HCT116 (cell line): ENCODE measurements around the gene PDE9A.

Experiments used
- CTCF ChIP-seq, 3 experiments: fragments of 200-600 bp in 1 of 3; sonication (generic) in 1 of 3; IDR thresholded peaks in 2 of 3; conservative IDR thresholded peaks in 1 of 3; 2 replicates each; pipeline ENCODE4 v1.5.1; 2012 to 2017; ENCODE audit warnings: low read depth in 2 of 3, low read length in 2 of 3, antibody characterized with exemption in 1 of 3, borderline replicate concordance in 1 of 3, control low read depth in 1 of 3, mild to moderate bottlenecking in 1 of 3, mixed read lengths in 1 of 3, mixed run types in 1 of 3, moderate library complexity in 1 of 3; ENCODE audit not compliant: insufficient read depth in 1 of 3
- POLR2A ChIP-seq: IDR thresholded peaks from 2 replicates; pipeline ENCODE4 v1.7.0; 2011; ENCODE audit warnings: borderline replicate concordance; ENCODE audit not compliant: insufficient read depth, insufficient read length; ENCODE audit errors: extremely low read depth
- POLR2AphosphoS5 ChIP-seq: IDR thresholded peaks from 2 replicates; pipeline ENCODE4 v1.6.1; 2011; ENCODE audit warnings: mild to moderate bottlenecking, low read depth, low read length, moderate library complexity
- SIN3A ChIP-seq: IDR thresholded peaks from 2 replicates; pipeline ENCODE4 v1.6.1; 2012; ENCODE audit warnings: low read depth
- SP1 ChIP-seq: IDR thresholded peaks from 2 replicates; pipeline ENCODE4 v1.6.1; 2012; ENCODE audit warnings: low read depth
- ZNF274 ChIP-seq: fragments of 200-500 bp; sonication (Bioruptor generic); IDR thresholded peaks from 2 replicates; pipeline ENCODE4 v1.6.1; 2014; ENCODE audit warnings: mild to moderate bottlenecking, low read depth, low read length, inconsistent platforms

GRCh38 chr21:42624936-42625335 lies 28.5 kb upstream of the PDE9A start:
- no peak for TF ChIP-seq CTCF (IDR thresholded peaks at IDR 0.05 in 2 of 3, conservative IDR thresholded peaks at IDR 0.05 in 1 of 3; ENCODE audit: borderline replicate concordance in 1 of 3, insufficient read depth in 1 of 3, low read depth in 2 of 3, low read length in 2 of 3)
- TF ChIP-seq POLR2A: no peak
- TF ChIP-seq POLR2AphosphoS5: no peak
- no peak for TF ChIP-seq ZNF274
- no peak for TF ChIP-seq SP1
- no peak for TF ChIP-seq SIN3A
